Retina (tissue), 1 donor: ENCODE data around the gene NAT9.
A peak's percentile ranks its signal among the peaks of the same experiment; 100 is the strongest.

Experiments
- DNase-seq: peaks from one replicate; pipeline ENCODE4 v3.0.0-alpha.2; 2016

Gene NAT9

DNA sequence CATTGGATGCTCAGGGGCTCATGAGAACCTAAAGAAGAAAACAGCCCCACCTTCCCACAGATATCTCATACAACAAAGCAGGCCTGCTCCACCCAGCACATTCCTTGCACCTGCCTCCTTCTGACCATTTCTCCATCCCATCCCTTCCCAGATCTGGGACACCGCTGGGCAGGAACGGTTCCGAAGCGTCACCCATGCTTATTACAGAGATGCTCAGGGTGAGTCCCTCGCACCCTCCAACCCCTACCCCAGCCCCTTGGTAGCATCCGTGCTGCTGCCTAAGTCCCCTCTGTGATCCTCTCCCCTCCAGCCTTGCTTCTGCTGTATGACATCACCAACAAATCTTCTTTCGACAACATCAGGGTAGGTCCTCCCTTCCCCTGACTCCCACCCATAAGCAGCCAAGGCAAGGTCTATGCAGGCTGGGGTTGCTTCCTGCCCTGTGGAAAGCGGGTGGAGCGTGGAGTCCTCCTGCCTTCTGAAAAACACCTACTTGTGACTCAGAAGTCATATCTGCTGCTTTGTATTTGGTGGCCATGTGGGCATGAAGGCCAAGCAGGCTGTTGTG, 33.1 kb downstream of the NAT9 start:
- no peak for DNase-seq

- no peak for DNase-seq
Observed at GRCh38 chr17:74742153-74742515, 34.0 kb downstream of the NAT9 start.

GRCh38 chr17:74740641-74741387, 35.3 kb downstream of the NAT9 start:
- DNase-seq, result no peak

DNA sequence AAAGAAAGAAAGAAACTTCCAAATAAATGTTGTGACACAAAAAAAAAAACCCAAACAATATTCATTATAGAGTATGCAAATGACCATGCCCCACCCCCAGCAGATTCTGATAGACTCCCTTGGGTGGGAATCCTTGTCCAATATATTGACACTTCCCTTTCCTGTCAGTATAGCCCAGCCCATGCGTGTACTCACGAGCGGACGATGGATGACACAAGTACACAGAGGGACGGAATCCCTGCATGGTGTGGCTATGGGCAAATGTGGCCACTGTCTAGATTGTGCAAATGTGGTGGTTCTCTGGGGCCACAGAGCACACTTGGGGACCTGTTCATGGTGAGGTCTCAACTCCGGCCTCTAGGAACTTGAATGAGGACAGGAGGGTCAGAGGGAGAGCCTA, 36.0 kb downstream of the NAT9 start:
- DNase-seq, result no peak

DNA sequence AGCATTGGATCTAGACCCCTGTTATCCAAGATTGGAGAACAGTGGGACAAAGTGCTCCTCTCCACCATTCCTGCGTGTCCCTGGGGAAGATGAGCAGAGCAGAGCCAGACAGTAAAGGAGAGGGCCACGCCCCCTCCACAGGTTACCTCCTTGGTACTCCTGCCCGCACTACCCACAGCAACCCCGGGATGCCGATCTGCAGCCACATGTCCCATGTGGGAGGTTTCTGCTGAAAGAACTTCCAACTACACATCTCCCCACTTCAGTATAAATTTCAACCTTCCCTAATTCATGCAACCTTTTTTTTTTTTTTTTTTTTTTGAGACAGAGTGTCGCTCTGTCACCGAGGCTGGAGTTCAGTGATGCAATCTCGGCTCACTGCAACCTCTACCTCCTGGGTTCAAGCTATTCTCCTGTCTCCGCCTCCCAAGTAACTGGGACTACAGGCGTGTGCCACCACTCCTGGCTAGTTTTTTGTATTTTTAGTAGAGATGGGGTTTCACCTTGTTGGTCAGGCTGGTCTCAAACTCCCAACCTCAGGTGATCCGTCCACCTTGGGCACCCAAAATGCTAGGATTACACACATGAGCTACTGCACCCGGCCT, 36.8 kb downstream of the NAT9 start:
- DNase-seq, result no peak

DNA sequence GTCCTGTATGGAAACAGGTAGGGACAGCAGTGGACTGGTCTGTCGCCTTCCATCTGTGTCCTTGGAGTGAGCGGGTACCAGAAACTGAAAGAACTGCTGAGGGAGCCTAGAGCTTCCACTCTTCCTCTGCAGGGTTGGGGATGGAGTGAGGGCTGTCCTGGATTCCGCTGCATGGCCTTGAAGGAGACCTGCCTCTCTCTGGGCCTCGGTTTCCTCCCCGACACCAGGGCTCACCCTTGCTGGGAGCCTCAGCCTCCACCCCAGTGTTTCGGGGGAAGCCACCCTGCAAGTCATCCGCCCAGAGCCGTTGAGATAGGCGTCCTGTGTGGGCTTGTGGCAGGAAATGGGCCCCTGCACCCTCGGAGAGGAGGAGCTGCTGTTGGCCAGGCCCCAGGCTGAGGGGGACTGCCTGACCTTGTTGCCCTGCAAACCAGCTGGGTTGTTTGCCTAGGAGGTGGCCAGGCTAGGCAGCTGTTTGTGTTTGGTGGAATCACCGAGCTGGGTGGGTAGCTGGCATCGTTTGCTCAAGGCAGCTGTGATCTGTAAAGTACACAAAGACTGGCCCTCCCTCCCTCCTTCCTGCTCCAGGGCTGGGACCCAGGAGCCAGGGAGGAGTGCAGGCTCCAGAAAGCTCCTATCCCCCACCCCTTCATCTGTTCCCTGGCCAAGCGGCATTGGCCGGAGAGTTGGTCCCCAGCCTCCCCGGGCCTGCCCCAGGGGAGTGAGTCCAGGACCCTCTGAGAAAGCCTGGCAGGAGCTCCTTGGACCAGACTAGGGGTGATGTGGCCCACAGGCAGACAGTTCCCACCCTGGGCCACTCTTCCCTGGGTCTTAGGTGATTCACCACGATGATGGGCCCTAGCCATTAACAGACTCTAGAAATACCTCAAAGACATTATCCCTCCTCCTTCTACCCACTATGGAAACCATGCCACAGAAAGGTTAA, 37.8 kb downstream of the NAT9 start:
- no peak for DNase-seq

DNA sequence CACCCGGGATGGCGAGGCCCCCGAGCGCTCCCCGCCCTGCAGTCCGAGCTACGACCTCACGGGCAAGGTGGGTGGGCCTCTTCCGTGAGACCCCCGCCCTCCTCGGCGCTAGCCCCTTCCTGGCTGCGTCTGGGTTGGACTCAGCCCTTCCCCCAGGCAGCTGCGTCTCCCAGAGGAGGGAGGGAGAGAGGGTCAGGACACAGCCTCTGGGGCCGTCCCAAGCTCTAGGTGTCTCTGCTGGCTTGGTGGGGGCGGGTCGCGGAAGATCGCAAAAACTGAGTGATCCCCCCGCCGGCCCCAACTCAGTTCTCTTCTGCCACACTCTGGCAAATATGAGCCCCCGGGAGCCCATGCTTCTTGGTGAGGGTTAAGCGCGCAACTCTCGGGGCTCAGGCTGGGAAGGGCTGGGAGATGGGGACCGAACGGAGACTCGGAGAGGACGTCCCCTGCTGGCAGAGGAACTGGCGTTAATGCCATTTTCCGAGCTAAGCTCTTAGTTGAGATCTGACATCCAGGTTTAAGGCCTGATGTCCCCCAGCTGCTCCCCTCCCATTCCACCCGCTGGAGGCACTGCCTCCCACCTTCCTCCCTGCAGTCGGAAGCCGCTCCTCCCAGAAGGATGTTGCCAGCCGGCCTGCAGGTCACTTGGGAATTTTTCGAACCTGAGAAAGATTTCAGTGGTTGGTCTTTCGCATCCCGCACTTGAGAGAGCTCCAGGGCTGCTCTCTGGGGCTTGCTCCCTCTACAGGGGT, 38.7 kb downstream of the NAT9 start:
- DNase-seq, result peak; percentile 59

DNA sequence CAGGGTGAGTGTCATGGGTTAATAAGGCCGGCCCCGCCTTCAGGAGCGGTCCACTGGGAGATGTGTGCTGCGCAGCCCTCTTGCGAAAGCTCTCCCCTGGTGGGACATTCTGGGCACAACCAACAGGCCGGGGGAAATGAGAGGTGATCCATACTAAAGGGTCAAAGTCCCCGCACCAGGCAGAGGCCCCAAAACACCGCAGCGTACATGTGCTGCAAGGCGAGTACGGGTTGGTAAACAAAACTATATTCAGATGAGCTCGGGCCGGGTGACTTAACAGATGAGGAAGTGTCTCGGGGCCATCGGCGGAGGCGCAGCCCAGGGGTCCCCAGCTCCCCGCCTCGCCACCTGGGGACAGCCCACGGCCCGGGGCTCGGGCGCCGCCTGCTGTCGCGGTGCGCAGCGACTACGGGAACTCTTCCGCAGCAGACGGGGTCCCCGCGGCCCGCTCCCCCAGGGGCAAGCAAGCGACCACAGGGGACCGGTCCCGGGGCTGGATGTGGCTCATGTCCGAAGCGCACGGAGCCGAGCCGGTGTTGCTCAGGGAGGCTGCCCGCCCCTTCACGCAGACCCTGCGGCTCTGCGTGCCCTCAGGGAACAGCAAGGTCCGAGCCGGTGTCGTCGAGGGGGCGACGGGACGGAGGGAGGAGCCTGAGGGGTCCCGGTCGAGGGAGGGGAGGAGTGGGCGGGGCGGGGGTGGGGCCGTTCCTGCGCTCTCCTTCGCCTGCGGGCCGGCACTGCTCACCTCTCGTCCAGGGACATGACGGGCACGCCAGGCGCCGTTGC, 39.4 kb downstream of the NAT9 start, which contains the start of gene RAB37:
Gene RAB37, plus strand, starts transcription at position 744 of the 786 bp plus-strand sequence. Its CDS starts 17 bp downstream, at position 761.
- DNase-seq, result peak; percentile 64

- no peak for DNase-seq
Observed at GRCh38 chr17:74734256-74734655, 41.9 kb downstream of the NAT9 start.

GRCh38 chr17:74733365-74734122, 42.6 kb downstream of the NAT9 start:
- no peak for DNase-seq

GRCh38 chr17:74732042-74732867, 43.9 kb downstream of the NAT9 start:
- no peak for DNase-seq

DNA sequence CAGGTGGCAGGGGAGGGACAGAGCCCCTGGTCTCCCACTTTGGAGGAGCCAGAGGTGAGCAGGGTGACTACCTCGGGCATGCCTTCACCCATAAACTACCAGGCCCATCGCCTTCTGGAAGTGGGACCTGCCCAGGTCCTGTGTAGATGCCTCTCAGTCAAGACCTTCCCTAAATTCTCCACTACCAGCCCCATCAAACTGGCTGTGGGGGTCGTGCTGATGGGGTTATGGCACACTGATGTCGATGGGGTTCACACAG, 44.9 kb downstream of the NAT9 start:
- DNase-seq, result no peak

GRCh38 chr17:74730491-74731346, 45.4 kb downstream of the NAT9 start:
- no peak for DNase-seq

DNA sequence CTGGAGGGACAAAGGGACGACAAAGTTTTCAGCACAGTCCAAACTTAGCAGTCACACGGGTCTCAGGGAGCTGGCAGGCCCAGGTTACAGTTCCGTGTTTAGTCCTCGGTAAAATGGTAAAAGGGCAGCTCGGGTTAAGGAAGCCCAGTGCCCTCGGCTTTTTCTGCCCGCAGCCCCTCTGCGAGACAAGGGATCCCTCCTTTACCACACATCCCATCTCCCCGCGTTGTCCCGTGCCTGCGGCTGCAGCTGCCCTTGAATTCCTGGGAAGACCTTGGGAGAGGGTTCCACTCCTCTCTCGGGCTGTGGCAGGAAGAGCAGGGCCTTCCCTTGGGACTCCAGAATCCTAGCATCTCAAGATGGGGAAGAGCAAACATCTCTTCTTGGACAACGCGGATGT, 46.3 kb downstream of the NAT9 start:
- DNase-seq, result no peak

DNA sequence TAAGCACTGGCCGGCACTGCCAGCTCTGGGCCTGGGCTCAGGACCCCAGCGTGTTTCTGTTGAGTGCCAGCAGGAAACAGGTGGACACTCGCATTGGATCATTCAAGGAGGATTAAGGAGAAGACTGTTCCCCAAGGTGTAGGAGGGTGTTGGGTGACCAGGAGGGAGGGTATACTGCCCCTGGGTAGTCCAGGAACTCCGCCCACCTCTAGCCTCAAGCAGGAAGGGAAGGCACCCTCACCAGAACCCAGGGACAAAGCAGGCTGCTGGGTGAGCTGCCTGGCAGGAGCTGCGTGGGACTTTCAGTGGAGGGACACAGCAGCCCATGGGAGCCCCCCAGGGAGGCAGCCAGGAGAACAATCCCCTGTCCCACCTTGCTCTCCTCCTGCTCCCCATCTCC, 46.8 kb downstream of the NAT9 start:
- DNase-seq, result no peak

- DNase-seq, result no peak
Observed at GRCh38 chr17:74728702-74729075, 47.5 kb downstream of the NAT9 start.

- no peak for DNase-seq
Observed at GRCh38 chr17:74728033-74728701, 48.0 kb downstream of the NAT9 start.

DNA sequence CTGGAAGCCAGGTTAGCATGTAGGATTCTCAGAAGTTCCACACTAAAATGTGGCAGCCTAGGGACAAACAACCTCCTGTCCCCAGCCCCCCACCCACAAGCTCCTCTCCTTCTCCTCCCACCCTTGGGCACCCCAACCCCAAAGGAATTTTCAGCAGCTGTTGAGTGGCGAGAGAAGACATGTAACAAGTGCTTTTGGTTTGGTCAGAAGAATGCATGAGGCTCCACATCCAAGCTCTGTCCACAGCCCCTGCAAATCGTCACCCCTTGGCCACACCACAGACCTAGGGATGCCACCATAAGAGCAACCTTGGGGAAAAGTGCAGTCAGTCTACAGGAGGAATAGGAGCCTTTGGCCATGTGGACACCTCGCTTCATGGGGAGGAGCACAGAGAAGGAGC, 51.0 kb downstream of the NAT9 start:
- no peak for DNase-seq

- DNase-seq, result no peak
Observed at GRCh38 chr17:74723891-74724290, 52.3 kb downstream of the NAT9 start.
